ENCODE results near the gene CEMP1.

Gene CEMP1

GRCh38 chr16:2527784-2528100 lies 3.5 kb downstream of the CEMP1 start:
- H3K36me3 ChIP-seq (ENCODE audit: control insufficient read depth in 2 of 2, insufficient read depth in 2 of 2, low read length in 2 of 2), result peaks cover 20 to 35% of the 10 kb centered on the region in 2 donors
- H3K9ac ChIP-seq (ENCODE audit: low read length in 2 of 2), result no peak overlapping the region
- H3K27ac ChIP-seq (ENCODE audit: low read length), result no peak overlapping the region
- H3K4me1 ChIP-seq (ENCODE audit: control insufficient read depth, insufficient read depth, low read length), result peaks cover 12% of the 10 kb centered on the region
- no peaks in the 10 kb centered on the region for H3K27me3 ChIP-seq (ENCODE audit: control insufficient read depth in 1 of 2, insufficient read depth in 2 of 2, low read length in 2 of 2)
- no peaks in the 10 kb centered on the region for H3K9me3 ChIP-seq (ENCODE audit: control insufficient read depth in 2 of 2, low read length in 2 of 2)
- H3K4me3 ChIP-seq (ENCODE audit: low read length in 2 of 2), result no peak overlapping the region

- Histone ChIP-seq H3K9ac (ENCODE audit: low read length in 2 of 2) (no peak overlapping the region), H3K36me3 (ENCODE audit: control insufficient read depth in 2 of 2, insufficient read depth in 2 of 2, low read length in 2 of 2) (peaks cover 20 to 35% of the 10 kb centered on the region in 2 donors), H3K4me3 (ENCODE audit: low read length in 2 of 2) (no peak overlapping the region), H3K9me3 (ENCODE audit: control insufficient read depth in 2 of 2, low read length in 2 of 2) (no peaks in the 10 kb centered on the region), H3K27ac (ENCODE audit: low read length) (no peak overlapping the region), H3K27me3 (ENCODE audit: control insufficient read depth in 1 of 2, insufficient read depth in 2 of 2, low read length in 2 of 2) (no peaks in the 10 kb centered on the region), H3K4me1 (ENCODE audit: control insufficient read depth, insufficient read depth, low read length) (peaks cover 8% of the 10 kb centered on the region)
Observed at GRCh38 chr16:2527071-2527783, 4.0 kb downstream of the CEMP1 start.

- no peaks in the 10 kb centered on the region for H3K27me3 ChIP-seq (ENCODE audit: control insufficient read depth in 1 of 2, insufficient read depth in 2 of 2, low read length in 2 of 2)
- H3K27ac ChIP-seq (ENCODE audit: low read length), result no peak overlapping the region
- H3K9ac ChIP-seq (ENCODE audit: low read length in 2 of 2), result no peak overlapping the region
- H3K4me1 ChIP-seq (ENCODE audit: control insufficient read depth, insufficient read depth, low read length), result peaks cover 7% of the 10 kb centered on the region
- H3K36me3 ChIP-seq (ENCODE audit: control insufficient read depth in 2 of 2, insufficient read depth in 2 of 2, low read length in 2 of 2), result peaks cover 20 to 35% of the 10 kb centered on the region in 2 donors
- H3K4me3 ChIP-seq (ENCODE audit: low read length in 2 of 2), result no peak overlapping the region
- no peaks in the 10 kb centered on the region for H3K9me3 ChIP-seq (ENCODE audit: control insufficient read depth in 2 of 2, low read length in 2 of 2)
Observed at GRCh38 chr16:2526135-2526534, 5.1 kb downstream of the CEMP1 start.

GRCh38 chr16:2524339-2524938 lies 6.8 kb downstream of the CEMP1 start:
- no peak overlapping the region for H3K9ac ChIP-seq (ENCODE audit: low read length in 2 of 2)
- no peak overlapping the region for H3K4me3 ChIP-seq (ENCODE audit: low read length in 2 of 2)
- peaks cover 14% of the 10 kb centered on the region for H3K4me1 ChIP-seq (ENCODE audit: control insufficient read depth, insufficient read depth, low read length)
- no peaks in the 10 kb centered on the region for H3K9me3 ChIP-seq (ENCODE audit: control insufficient read depth in 2 of 2, low read length in 2 of 2)
- H3K36me3 ChIP-seq (ENCODE audit: control insufficient read depth in 2 of 2, insufficient read depth in 2 of 2, low read length in 2 of 2), result peaks cover 19 to 35% of the 10 kb centered on the region in 2 donors
- no peak overlapping the region for H3K27ac ChIP-seq (ENCODE audit: low read length)
- no peaks in the 10 kb centered on the region for H3K27me3 ChIP-seq (ENCODE audit: control insufficient read depth in 1 of 2, insufficient read depth in 2 of 2, low read length in 2 of 2)

GRCh38 chr16:2523801-2524231 lies 7.4 kb downstream of the CEMP1 start:
- Histone ChIP-seq H3K9ac (ENCODE audit: low read length in 2 of 2) (no peak overlapping the region), H3K27me3 (ENCODE audit: control insufficient read depth in 1 of 2, insufficient read depth in 2 of 2, low read length in 2 of 2) (no peaks in the 10 kb centered on the region), H3K9me3 (ENCODE audit: control insufficient read depth in 2 of 2, low read length in 2 of 2) (no peaks in the 10 kb centered on the region), H3K27ac (ENCODE audit: low read length) (no peak overlapping the region), H3K4me3 (ENCODE audit: low read length in 2 of 2) (no peak overlapping the region), H3K4me1 (ENCODE audit: control insufficient read depth, insufficient read depth, low read length) (peaks cover 20% of the 10 kb centered on the region), H3K36me3 (ENCODE audit: control insufficient read depth in 2 of 2, insufficient read depth in 2 of 2, low read length in 2 of 2) (peaks cover 16 to 34% of the 10 kb centered on the region in 2 donors)

GRCh38 chr16:2520784-2521531 lies 10.2 kb downstream of the CEMP1 start:
- Histone ChIP-seq H3K27ac (ENCODE audit: low read length) (peak overlapping the region; percentile 11), H3K36me3 (ENCODE audit: control insufficient read depth in 2 of 2, insufficient read depth in 2 of 2, low read length in 2 of 2) (peaks cover 9 to 16% of the 10 kb centered on the region in 2 donors), H3K4me1 (ENCODE audit: control insufficient read depth, insufficient read depth, low read length) (peaks cover 49% of the 10 kb centered on the region), H3K4me3 (ENCODE audit: low read length in 2 of 2) (peak overlapping the region; percentile 72 to 75), H3K9me3 (ENCODE audit: control insufficient read depth in 2 of 2, low read length in 2 of 2) (no peaks in the 10 kb centered on the region), H3K27me3 (ENCODE audit: control insufficient read depth in 1 of 2, insufficient read depth in 2 of 2, low read length in 2 of 2) (no peaks in the 10 kb centered on the region), H3K9ac (ENCODE audit: low read length in 2 of 2) (peak overlapping the region; percentile 6 to 71)

GRCh38 chr16:2520097-2520783 lies 11.0 kb downstream of the CEMP1 start, which contains the start of gene AMDHD2:
Gene AMDHD2, plus strand, starts transcription at chr16:2520371. Its CDS starts 88 bp downstream, at chr16:2520459.
- H3K9ac ChIP-seq (ENCODE audit: low read length in 2 of 2), result peak within 1 kb of the TSS; percentile 50 to 71
- H3K27ac ChIP-seq (ENCODE audit: low read length), result peak within 1 kb of the TSS; percentile 76
- H3K9me3 ChIP-seq (ENCODE audit: control insufficient read depth in 2 of 2, low read length in 2 of 2), result no peaks in the 10 kb centered on the region
- peak within 1 kb of the TSS; percentile 72 to 75 for H3K4me3 ChIP-seq (ENCODE audit: low read length in 2 of 2)
- peaks cover 56% of the 10 kb centered on the region for H3K4me1 ChIP-seq (ENCODE audit: control insufficient read depth, insufficient read depth, low read length)
- H3K36me3 ChIP-seq (ENCODE audit: control insufficient read depth in 2 of 2, insufficient read depth in 2 of 2, low read length in 2 of 2), result peaks cover 9 to 15% of the 10 kb centered on the region in 2 donors
- H3K27me3 ChIP-seq (ENCODE audit: control insufficient read depth in 1 of 2, insufficient read depth in 2 of 2, low read length in 2 of 2), result no peaks in the 10 kb centered on the region

- peak overlapping the region in 1 of 2 donors; percentile 55 for H3K4me3 ChIP-seq (ENCODE audit: low read length in 2 of 2)
- H3K9me3 ChIP-seq (ENCODE audit: control insufficient read depth in 2 of 2, low read length in 2 of 2), result no peaks in the 10 kb centered on the region
- peak overlapping the region; percentile 76 for H3K27ac ChIP-seq (ENCODE audit: low read length)
- peaks cover 9 to 14% of the 10 kb centered on the region in 2 donors for H3K36me3 ChIP-seq (ENCODE audit: control insufficient read depth in 2 of 2, insufficient read depth in 2 of 2, low read length in 2 of 2)
- peaks cover 61% of the 10 kb centered on the region for H3K4me1 ChIP-seq (ENCODE audit: control insufficient read depth, insufficient read depth, low read length)
- H3K27me3 ChIP-seq (ENCODE audit: control insufficient read depth in 1 of 2, insufficient read depth in 2 of 2, low read length in 2 of 2), result no peaks in the 10 kb centered on the region
- peak overlapping the region in 1 of 2 donors; percentile 50 for H3K9ac ChIP-seq (ENCODE audit: low read length in 2 of 2)
Observed at GRCh38 chr16:2519711-2520080, 11.5 kb downstream of the CEMP1 start.

GRCh38 chr16:2518823-2519710 lies 12.1 kb downstream of the CEMP1 start:
- H3K9me3 ChIP-seq (ENCODE audit: control insufficient read depth in 2 of 2, low read length in 2 of 2), result no peaks in the 10 kb centered on the region
- peak overlapping the region in 1 of 2 donors; percentile 35 for H3K4me3 ChIP-seq (ENCODE audit: low read length in 2 of 2)
- H3K27me3 ChIP-seq (ENCODE audit: control insufficient read depth in 1 of 2, insufficient read depth in 2 of 2, low read length in 2 of 2), result no peaks in the 10 kb centered on the region
- H3K27ac ChIP-seq (ENCODE audit: low read length), result peak overlapping the region; percentile 76
- H3K36me3 ChIP-seq (ENCODE audit: control insufficient read depth in 2 of 2, insufficient read depth in 2 of 2, low read length in 2 of 2), result peaks cover 6 to 8% of the 10 kb centered on the region in 2 donors
- H3K9ac ChIP-seq (ENCODE audit: low read length in 2 of 2), result peak overlapping the region in 1 of 2 donors; percentile 50
- peaks cover 63% of the 10 kb centered on the region for H3K4me1 ChIP-seq (ENCODE audit: control insufficient read depth, insufficient read depth, low read length)
